Measurements from ENCODE around the gene MINDY4.

MINDY4 gene

DNA sequence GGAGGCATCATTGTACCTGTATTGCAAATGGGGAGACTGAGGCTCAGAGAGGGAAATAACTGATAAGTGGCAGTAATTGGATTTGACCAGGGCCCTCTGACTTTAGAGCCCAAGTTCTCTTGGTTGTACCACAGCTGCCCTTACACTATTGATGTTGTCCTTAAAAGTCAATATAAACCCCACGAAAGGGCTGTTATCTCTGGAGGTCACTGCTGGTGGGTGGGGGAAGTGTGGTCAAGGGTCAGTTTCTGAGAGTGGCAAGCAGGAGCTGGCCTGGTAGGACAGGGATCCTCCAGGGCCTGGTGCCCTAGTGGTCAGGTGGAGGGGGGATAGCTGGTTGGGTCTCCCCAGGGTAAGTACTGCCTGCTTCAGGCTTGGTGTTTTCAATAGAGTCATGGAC, 96.3 kb downstream of the MINDY4 start:
- Mint-ChIP-seq H3K27me3 (no peaks in the 10 kb centered on the region), H3K4me1 (ENCODE audit: low read depth) (no peaks in the 10 kb centered on the region), H3K9me3 (no peaks in the 10 kb centered on the region), H3K4me3 (no peak overlapping the region), H3K36me3 (ENCODE audit: low read depth) (no peaks in the 10 kb centered on the region), H3K27ac (no peak overlapping the region)

DNA sequence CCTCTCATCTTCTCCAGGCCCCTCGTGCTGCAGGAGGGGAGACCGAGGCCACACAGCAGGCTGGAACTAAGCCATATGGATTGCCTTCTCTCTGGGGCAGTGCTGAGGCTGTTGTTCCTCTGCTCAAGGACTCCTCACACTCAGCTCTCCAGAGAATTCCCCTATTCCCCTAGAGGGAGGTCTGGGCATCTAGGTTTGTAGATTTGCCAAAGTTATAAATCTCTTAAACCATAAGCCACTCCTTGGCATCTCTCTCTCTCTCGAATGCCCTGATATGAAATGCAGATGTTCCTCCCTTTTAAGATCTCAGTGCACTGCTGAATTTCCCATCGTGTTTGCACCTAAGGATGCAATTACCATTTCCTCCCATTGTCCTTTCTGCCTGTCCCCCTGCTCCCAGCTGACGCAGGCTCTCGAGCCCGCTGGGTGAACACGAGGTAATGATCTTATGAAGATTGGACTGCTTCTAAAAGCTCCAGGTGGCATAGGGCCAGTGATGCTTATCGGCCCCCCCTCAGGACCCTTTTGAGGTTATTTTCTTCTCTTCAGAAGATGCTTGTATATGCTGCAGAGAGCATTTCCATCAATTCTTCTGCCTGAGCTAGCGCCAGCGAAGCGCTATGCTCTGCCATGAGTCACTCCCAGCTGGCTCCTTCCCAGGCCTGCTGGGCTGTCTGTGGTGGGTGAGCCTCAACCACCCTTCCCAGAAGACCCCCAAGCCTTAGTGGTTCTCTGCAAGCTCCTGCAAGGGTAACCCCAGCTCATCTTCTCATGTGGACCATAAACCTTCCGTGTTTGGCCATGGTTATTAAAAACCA, 98.8 kb downstream of the MINDY4 start:
- Mint-ChIP-seq H3K4me3 (no peak overlapping the region), H3K4me1 (ENCODE audit: low read depth) (no peaks in the 10 kb centered on the region), H3K27ac (no peak overlapping the region), H3K9me3 (no peaks in the 10 kb centered on the region), H3K27me3 (no peaks in the 10 kb centered on the region), H3K36me3 (ENCODE audit: low read depth) (no peaks in the 10 kb centered on the region)

DNA sequence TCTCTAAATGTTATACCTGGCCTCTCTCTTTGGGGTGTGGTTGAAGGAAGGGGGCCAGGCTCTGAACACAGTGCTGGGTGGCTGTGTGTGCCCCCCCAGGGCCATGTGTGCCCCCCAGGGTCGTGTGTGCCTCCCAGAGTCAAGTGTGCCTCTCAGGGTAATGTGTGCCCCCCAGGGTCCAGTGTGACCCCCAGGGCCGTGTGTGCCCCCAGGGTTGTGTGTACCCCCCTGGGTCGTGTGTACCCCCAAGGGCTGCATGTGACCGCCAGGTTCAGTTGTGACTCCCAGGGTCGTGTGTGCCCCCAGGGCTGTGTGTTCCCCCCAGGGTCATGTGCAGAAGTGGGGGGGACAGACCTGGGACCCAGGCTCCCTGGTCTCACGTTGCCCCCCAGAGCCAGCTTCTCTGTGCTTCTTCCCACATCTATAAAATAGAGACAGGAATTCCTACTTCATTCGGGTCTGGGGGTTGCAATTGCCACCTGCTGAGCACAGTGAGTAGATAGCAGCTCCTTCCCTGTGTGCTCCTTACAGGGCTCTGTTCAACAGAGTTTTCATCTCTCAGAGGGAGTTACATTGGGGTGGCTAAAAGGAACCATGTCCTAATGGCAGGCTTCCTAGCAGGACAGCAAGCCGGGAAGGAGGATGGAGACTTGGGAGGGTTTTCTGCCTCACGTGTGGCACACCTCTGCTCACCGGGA, 99.8 kb downstream of the MINDY4 start:
- Mint-ChIP-seq H3K4me1 (ENCODE audit: low read depth) (no peaks in the 10 kb centered on the region), H3K27ac (no peak overlapping the region), H3K4me3 (no peak overlapping the region), H3K36me3 (ENCODE audit: low read depth) (no peaks in the 10 kb centered on the region), H3K27me3 (no peaks in the 10 kb centered on the region), H3K9me3 (no peaks in the 10 kb centered on the region)

DNA sequence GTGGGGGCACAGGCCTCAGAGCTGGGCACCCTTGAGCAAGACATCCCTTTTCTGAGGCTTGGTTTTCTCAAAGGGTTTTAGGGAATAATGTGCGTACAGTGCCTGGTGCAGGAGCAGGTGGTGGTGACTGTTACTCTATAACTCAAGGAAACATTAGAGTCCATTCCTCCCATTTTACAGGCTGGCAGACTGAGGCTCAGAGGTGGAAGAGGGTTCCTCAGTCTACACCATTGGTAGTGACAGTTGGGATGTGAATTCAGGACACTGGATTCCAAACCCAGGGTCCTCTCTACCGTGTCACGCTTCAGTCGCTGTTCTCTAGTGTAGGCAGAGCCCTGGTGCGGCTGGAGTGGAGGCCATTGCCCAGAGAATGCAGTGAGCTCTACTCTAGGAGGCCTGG, 100.4 kb downstream of the MINDY4 start:
- Mint-ChIP-seq H3K27ac (no peak overlapping the region), H3K4me3 (no peak overlapping the region), H3K27me3 (no peaks in the 10 kb centered on the region)

DNA sequence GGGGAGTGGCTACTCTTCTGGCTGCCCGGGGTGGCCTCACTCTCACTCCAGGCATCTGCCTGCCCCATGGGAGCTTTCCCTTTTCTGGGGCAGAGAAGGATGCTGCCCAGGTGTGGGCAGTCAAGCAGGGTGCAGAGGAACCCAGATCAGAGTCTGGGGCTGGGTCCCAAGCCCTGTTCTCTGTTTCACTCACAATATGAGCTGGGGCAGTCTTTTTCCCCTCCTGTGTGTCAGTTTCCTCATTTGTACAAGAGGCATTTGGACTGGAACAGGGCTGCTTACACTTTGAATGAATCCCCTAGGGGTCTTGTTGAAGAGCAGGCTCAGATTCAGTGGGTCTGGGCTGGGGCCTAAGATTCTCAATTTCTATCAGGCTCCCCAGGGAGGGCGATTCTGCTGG, 102.0 kb downstream of the MINDY4 start:
- Mint-ChIP-seq H3K9me3 (no peaks in the 10 kb centered on the region), H3K4me3 (no peak overlapping the region), H3K4me1 (ENCODE audit: low read depth) (no peaks in the 10 kb centered on the region), H3K27ac (no peak overlapping the region), H3K36me3 (ENCODE audit: low read depth) (no peaks in the 10 kb centered on the region), H3K27me3 (no peaks in the 10 kb centered on the region)

More for the DNA sequence above, 100.4 kb downstream of the MINDY4 start:
- H3K9me3 Mint-ChIP-seq: no peaks in the 10 kb centered on the region
- H3K4me1 Mint-ChIP-seq (ENCODE audit: low read depth): no peaks in the 10 kb centered on the region
- H3K36me3 Mint-ChIP-seq (ENCODE audit: low read depth): no peaks in the 10 kb centered on the region

DNA sequence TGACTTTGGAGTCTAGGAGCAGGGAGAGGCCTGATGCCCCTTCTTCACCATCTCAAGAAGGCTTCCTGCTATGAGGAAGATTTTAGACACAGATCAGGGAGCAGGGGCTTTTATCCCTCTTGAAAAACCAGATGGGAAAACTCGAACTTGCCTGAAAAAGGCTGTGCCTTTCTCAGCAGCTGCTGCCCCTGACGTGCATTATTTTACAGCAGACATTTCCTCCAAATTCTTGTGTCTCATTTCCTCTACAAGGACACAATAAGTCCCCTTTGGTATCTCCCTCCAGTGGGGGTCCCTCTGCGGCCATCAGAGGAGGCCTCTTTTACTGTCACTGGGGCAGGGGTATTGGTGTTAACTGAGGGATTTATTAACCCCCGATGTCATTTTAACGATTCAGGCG, 102.4 kb downstream of the MINDY4 start:
- Mint-ChIP-seq H3K36me3 (ENCODE audit: low read depth) (no peaks in the 10 kb centered on the region), H3K4me1 (ENCODE audit: low read depth) (no peaks in the 10 kb centered on the region), H3K27me3 (no peaks in the 10 kb centered on the region), H3K4me3 (no peak overlapping the region), H3K9me3 (no peaks in the 10 kb centered on the region), H3K27ac (no peak overlapping the region)

DNA sequence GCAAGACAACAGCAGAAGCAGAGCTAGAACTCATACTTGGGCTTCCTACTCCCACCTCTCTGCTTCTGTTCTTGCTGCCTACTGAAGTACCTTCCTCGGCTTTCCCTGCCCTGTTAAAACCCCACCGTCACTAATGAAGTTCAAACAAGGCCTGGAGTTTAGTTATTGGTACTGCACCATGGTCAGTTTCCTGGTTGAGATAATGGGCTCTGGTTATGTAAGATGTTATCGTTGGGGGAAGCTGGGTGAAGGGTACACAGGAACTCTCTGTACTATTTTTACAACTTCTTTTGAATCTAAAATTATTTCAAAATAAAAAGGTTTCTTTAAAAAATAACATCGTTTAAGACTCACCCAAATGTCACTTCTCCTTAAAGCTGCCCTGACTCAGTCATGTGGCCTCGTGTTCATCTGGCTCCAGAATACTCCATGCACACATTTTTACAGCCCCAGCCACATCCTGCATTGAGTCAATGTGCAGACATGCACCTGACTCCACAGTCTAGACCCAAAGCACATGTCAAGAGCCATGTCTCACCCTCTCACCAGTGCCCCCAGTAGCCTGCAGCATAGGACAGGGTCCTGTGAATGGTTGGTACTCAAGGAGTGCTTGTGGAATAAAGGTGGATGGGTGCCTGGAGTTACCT, 103.6 kb downstream of the MINDY4 start:
- H3K27ac Mint-ChIP-seq: no peak overlapping the region
- no peaks in the 10 kb centered on the region for H3K9me3 Mint-ChIP-seq
- no peaks in the 10 kb centered on the region for H3K27me3 Mint-ChIP-seq
- H3K4me1 Mint-ChIP-seq (ENCODE audit: low read depth): no peaks in the 10 kb centered on the region
- H3K36me3 Mint-ChIP-seq (ENCODE audit: low read depth): no peaks in the 10 kb centered on the region
- H3K4me3 Mint-ChIP-seq: no peak overlapping the region

DNA sequence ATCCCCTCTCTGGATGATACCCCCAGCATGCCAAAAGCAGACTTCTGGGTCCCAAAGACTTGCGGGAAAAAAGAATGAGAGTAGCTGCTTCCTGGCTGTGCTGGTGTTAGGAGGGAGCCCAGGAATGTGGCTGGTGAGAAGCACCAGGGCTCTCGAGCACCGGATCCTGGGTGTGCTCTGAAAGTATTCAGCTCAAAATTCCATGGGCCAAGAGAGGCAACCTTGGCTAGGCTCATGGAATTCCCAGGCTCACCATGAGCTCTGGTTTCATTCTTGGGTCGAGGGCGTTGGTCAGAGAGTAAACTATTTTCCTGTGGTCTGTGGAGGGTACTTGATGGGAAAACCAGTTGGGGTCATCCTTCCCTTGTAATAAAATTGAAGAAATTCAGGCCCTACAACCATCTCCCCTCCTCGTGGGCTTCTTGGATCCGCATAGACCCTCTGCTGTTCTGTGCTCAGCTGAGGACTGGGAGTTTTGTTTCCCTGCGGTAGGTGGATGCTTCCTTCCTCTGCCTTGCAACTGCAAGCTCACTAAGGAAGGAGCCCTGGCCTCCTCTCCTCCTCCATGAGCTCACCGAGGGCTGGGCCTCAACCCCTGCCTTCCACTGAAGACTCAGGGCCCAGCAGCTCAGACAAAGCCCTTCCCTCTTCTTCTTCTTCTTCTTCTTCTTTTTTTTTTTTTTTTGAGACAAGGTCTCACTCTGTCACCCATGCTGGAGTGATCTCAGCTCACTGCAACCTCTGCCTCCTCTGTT, 106.0 kb downstream of the MINDY4 start:
- no peak overlapping the region for H3K27ac Mint-ChIP-seq
- H3K27me3 Mint-ChIP-seq: no peaks in the 10 kb centered on the region
- H3K36me3 Mint-ChIP-seq (ENCODE audit: low read depth): no peaks in the 10 kb centered on the region
- no peak overlapping the region for H3K4me3 Mint-ChIP-seq
- H3K9me3 Mint-ChIP-seq: no peaks in the 10 kb centered on the region
- H3K4me1 Mint-ChIP-seq (ENCODE audit: low read depth): no peaks in the 10 kb centered on the region

DNA sequence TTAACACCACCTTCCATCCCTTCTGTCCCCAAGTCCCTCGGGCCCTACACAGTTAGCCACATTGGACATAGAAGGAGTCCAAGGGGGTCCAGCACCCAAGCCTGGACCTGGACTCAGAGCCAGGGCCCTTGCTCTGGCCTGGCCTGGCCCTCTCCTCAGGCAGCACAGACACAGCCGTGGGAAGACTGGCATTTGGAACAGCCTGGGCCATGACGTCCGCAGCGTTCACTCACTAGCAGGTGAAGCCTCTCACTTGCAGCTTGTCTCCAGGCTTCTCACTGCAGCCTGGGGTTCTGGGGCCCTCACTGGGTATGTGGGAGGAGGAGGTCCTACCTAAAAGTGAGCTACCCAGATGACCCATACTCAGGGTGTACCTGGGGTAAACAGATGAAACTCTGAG, 106.8 kb downstream of the MINDY4 start:
- Mint-ChIP-seq H3K27ac (no peak overlapping the region), H3K4me1 (ENCODE audit: low read depth) (no peaks in the 10 kb centered on the region), H3K4me3 (no peak overlapping the region), H3K36me3 (ENCODE audit: low read depth) (no peaks in the 10 kb centered on the region), H3K27me3 (no peaks in the 10 kb centered on the region), H3K9me3 (no peaks in the 10 kb centered on the region)

DNA sequence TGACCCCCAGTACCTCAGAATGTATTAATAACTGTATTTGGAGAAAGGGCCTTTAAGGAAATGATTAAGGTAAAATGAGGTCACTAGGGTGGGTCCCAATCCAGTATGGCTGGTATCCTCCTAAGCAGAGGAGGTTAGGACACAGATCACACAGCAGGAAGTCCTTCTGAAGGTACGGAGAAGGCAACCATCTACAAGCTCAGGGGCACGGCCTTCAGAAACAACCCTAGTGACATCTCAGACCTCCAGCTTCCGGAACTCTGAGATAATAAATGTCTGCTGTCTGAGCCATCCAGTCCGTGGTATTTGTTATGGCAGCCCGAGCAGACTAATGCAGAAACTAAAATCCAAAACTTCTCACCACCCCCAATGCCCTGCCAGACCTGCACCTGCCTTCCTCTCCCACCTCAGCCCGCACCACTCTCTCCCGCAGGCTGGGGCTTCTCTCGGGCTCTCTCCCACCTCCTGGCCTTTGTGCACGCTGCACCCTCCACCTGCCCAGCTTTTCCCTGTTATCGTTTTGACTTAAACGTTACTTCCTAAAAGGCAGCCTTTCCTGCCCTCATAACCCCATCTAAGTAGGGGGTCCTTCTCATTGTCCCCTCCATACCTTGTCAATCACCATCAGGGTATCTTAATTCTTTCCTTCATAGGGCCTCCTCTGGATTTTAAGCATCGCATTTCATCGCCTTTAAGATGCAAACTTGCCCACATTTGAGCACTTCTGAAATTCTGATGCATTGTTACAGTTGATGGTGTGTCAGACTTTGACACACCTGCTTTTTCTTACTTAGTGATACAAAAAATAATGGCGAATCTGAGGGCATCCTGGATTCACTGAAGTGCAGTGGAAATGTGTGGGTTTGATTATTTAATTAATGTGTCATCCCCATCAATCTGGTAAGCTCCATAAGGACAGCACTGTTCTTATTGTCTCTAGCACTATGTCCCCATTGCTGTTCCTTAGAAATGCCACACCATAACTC, 108.2 kb downstream of the MINDY4 start:
- Mint-ChIP-seq H3K4me1 (ENCODE audit: low read depth) (no peaks in the 10 kb centered on the region), H3K27me3 (no peaks in the 10 kb centered on the region), H3K4me3 (no peak overlapping the region), H3K36me3 (ENCODE audit: low read depth) (no peaks in the 10 kb centered on the region), H3K9me3 (no peaks in the 10 kb centered on the region), H3K27ac (no peak overlapping the region)

DNA sequence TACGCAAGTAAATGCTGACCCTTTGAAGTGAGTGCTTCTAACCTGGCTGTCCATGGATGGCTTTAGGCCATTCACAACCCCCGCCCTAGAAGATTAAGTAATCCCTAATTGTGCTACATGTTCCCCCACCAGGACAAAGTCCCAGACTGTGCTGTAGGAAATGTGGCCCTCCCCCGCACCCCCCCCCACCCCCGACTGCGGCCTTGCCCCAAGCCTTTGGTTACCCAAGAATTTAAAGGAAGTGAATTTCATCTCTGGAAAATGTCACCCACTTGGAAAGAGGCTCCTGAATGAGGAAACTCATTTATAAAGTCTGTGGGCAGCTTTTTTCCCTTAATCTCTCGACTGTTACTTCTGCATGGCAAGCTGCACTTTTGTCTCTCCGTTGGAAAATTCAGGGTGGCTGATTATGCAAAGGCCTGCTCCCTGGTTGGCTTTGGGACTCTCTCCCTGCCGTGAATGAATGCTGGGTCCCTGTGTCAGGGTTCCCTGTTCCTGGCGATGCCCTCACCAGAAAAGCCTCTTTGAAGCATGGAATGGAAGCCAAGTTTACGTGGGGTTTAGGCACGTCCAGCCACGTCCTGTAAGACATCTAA, 109.0 kb downstream of the MINDY4 start:
- H3K27ac Mint-ChIP-seq: no peak overlapping the region

DNA sequence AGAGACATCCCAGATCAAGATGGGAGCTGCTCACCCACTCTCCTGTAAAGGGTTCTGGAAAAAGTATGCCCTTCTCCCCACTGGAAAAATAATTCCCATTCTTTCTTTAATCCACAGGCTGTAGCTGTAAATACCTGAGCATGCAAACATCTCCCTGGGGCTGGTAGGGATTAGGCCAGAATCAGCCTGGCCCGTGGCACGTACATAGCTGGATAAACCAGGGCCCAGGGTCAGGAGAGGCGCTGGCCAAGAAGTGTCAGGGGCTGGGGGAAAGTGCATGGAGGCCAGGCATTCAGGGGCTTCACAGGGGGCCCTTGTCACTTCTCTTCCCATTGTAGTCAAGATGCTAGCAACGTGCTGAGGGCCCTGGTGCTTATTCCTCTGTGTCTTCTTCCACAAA, 109.7 kb downstream of the MINDY4 start:
- no peaks in the 10 kb centered on the region for H3K36me3 Mint-ChIP-seq (ENCODE audit: low read depth)
- H3K27me3 Mint-ChIP-seq: no peaks in the 10 kb centered on the region
- no peak overlapping the region for H3K27ac Mint-ChIP-seq
- no peaks in the 10 kb centered on the region for H3K4me1 Mint-ChIP-seq (ENCODE audit: low read depth)
- no peak overlapping the region for H3K4me3 Mint-ChIP-seq
- no peaks in the 10 kb centered on the region for H3K9me3 Mint-ChIP-seq

More for the DNA sequence above, 109.0 kb downstream of the MINDY4 start:
- H3K27me3 Mint-ChIP-seq: no peaks in the 10 kb centered on the region
- H3K4me1 Mint-ChIP-seq (ENCODE audit: low read depth): no peaks in the 10 kb centered on the region
- H3K36me3 Mint-ChIP-seq (ENCODE audit: low read depth): no peaks in the 10 kb centered on the region
- H3K9me3 Mint-ChIP-seq: no peaks in the 10 kb centered on the region
- H3K4me3 Mint-ChIP-seq: no peak overlapping the region

DNA sequence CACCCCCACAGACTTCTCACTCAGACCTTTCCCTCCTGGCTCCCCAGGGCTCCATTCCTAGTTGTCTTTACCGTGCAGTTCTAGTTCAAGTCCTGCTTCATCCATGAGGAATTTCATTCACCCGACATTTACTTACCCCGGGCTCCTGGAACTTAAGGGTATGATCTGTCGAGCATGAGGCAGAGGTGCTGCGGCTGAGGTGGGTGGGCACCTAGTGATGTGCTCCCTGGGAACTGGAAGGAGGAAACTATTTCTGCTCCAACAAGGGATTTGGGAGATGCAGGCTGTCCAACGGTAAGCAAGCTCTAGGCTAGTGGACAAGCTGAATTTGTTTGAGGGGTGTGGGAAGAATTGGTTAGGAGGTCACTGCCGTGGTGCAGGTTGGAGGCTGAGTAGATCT, 110.2 kb downstream of the MINDY4 start:
- Mint-ChIP-seq H3K36me3 (ENCODE audit: low read depth) (no peaks in the 10 kb centered on the region), H3K4me1 (ENCODE audit: low read depth) (no peaks in the 10 kb centered on the region), H3K27me3 (no peaks in the 10 kb centered on the region), H3K4me3 (no peak overlapping the region), H3K27ac (no peak overlapping the region), H3K9me3 (no peaks in the 10 kb centered on the region)

DNA sequence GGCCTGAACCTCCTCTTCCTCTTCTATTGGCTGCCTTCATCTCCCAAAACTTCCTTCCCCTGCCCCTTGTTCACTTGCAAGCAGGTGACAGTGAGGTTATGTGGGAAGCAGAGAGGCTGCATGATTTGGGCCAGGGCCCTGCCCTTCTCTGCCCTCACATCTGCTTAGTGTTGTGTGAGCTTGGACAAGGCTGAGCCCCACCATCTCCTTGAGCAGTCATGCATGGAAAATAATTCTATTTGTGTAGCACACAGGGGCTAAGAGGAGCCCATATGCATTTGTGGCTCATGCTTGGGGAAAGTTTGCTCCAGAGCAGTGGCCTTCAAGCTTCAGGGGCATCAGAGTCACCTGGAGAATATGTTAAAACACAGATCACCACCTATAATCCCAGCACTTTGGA, 113.7 kb downstream of the MINDY4 start:
- Mint-ChIP-seq H3K4me3 (no peak overlapping the region), H3K27ac (no peak overlapping the region), H3K27me3 (no peaks in the 10 kb centered on the region), H3K36me3 (ENCODE audit: low read depth) (no peaks in the 10 kb centered on the region), H3K4me1 (ENCODE audit: low read depth) (no peaks in the 10 kb centered on the region), H3K9me3 (peaks cover under 1% of the 10 kb centered on the region)

All from stimulated activated naive CD8-positive, alpha-beta T cell treated with anti-CD3 and anti-CD28 coated beads, Interleukin-15, Interleukin-2, amounts not matched to agents 100 ng/mL and 50 ng/mL, for 24 hours (primary cell).